Endothelial cell of umbilical vein (primary cell): ENCODE data around the gene ARFIP1. TPM values are rescaled to one million over a fixed set of nuclear protein-coding genes. Genes with fewer than 3 reads are reported as not detected.

ENCODE experiments used
- BruUV-seq: library from RNA; stranded (reverse); fragments of 400-500 nt; replicated peaks from 2 replicates; lab custom pipeline; 2021; lab: Mats Ljungman, UMichigan
- CTCF ChIA-PET: fragments of 300-600, 350-600 bp; sonication (Branson Sonifier 250); formaldehyde crosslinking; loops from one replicate; lab custom pipeline; 2021; ENCODE audit warnings: antibody characterized with exemption, inconsistent platforms; lab: Charles Lee
- POLR2A ChIA-PET: fragments of 300-600, 350-600 bp; sonication (Branson Sonifier 250); formaldehyde crosslinking; loops from one replicate; lab custom pipeline; 2021; ENCODE audit warnings: antibody characterized with exemption, inconsistent platforms; lab: Charles Lee
- DNase-seq: peaks from one replicate; pipeline ENCODE4 v3.0.0-alpha.2; 2011; ENCODE audit warnings: low read depth, low spot score
- FAIRE-seq: peaks from 2 replicates; lab custom pipeline; 2011; peaks lifted over from hg19 to GRCh38; lab: Jason Lieb, UNC
- H2AFZ ChIP-seq: 2 replicates; pipeline ENCODE4 v1.6.0; 2012; ENCODE audit warnings: low read depth, low read length, control low read depth, inconsistent platforms
- H3K27ac ChIP-seq: 2 replicates; pipeline ENCODE4 v1.5.1; 2011; ENCODE audit warnings: low read depth, mild to moderate bottlenecking, control low read depth, low read length, moderate library complexity; ENCODE audit not compliant: insufficient read depth
- H3K27me3 ChIP-seq, 2 experiments: 2 replicates each; pipeline versions ENCODE4 v1.6.0 to v1.6.1; 2011; ENCODE audit warnings: low read length in 2 of 2, mixed read lengths in 1 of 2; ENCODE audit not compliant: control insufficient read depth in 2 of 2, insufficient read depth in 2 of 2
- H3K36me3 ChIP-seq, 2 experiments: 2 replicates in 1 of 2; 3 replicates in 1 of 2; pipeline ENCODE4 v1.5.1; 2011; ENCODE audit warnings: low read length in 2 of 2, mild to moderate bottlenecking in 1 of 2, moderate library complexity in 1 of 2; ENCODE audit not compliant: control insufficient read depth in 2 of 2, insufficient read depth in 2 of 2; ENCODE audit errors: extremely low read depth in 1 of 2
- H3K4me1 ChIP-seq: 3 replicates; pipeline ENCODE4 v1.5.1; 2011; ENCODE audit warnings: mild to moderate bottlenecking, low read length; ENCODE audit not compliant: control insufficient read depth, insufficient read depth; ENCODE audit errors: extremely low read depth
- H3K4me2 ChIP-seq: 2 replicates; pipeline ENCODE4 v1.6.1; 2011; ENCODE audit warnings: low read length, control low read depth, mixed read lengths; ENCODE audit not compliant: insufficient read depth
- H3K4me3 ChIP-seq, 3 experiments: fragments of 200-600 bp in 1 of 3; sonication (generic), shearing (Covaris generic) in 1 of 3; replicated peaks in 1 of 3; 2 replicates each; pipeline ENCODE4 v1.5.1; 2011 to 2016; ENCODE audit warnings: control low read depth in 3 of 3, low read length in 3 of 3, mild to moderate bottlenecking in 2 of 3, inconsistent platforms in 1 of 3, low read depth in 1 of 3, moderate library complexity in 1 of 3; ENCODE audit not compliant: insufficient read depth in 1 of 3
- H3K79me2 ChIP-seq: 2 replicates; pipeline ENCODE4 v1.6.0; 2012; ENCODE audit warnings: low read length, inconsistent platforms; ENCODE audit not compliant: control insufficient read depth, insufficient read depth
- H3K9ac ChIP-seq: replicated peaks from 2 replicates; pipeline ENCODE3; 2011; ENCODE audit warnings: low read length, control low read depth; ENCODE audit not compliant: insufficient read depth; ENCODE audit errors: extremely low read depth
- H3K9me1 ChIP-seq: replicated peaks from 3 replicates; pipeline ENCODE4 v1.6.0; 2011; ENCODE audit warnings: mild to moderate bottlenecking, low read length; ENCODE audit not compliant: control insufficient read depth, insufficient read depth; ENCODE audit errors: extremely low read depth
- H3K9me3 ChIP-seq: replicated peaks from 2 replicates; pipeline ENCODE4 v1.5.1; 2012; ENCODE audit warnings: low read length, inconsistent platforms; ENCODE audit not compliant: control insufficient read depth, insufficient read depth
- H4K20me1 ChIP-seq: replicated peaks from 2 replicates; pipeline ENCODE3; 2011; ENCODE audit warnings: mild to moderate bottlenecking, low read length; ENCODE audit not compliant: control insufficient read depth, insufficient read depth; ENCODE audit errors: extremely low read depth
- CTCF ChIP-seq, 2 donors: IDR thresholded peaks; 1 replicate in 1 of 2; 2 replicates in 1 of 2; pipeline ENCODE4 v1.5.1; 2011; ENCODE audit warnings: low read length in 2 of 2, mild to moderate bottlenecking in 2 of 2, moderate library complexity in 2 of 2, control low read depth in 1 of 2, inconsistent platforms in 1 of 2, low read depth in 1 of 2; ENCODE audit not compliant: insufficient read depth in 1 of 2; ENCODE audit errors: extremely low read depth in 1 of 2
- EZH2 ChIP-seq: IDR thresholded peaks from 2 replicates; pipeline ENCODE4 v1.6.1; 2012; ENCODE audit warnings: borderline replicate concordance, low read depth, mild to moderate bottlenecking, moderate library complexity, low read length, inconsistent platforms; ENCODE audit not compliant: severe bottlenecking
- FOS ChIP-seq: IDR thresholded peaks from 2 replicates; pipeline ENCODE4 v1.6.1; 2011; ENCODE audit warnings: mild to moderate bottlenecking, low read length, moderate library complexity, borderline replicate concordance; ENCODE audit not compliant: insufficient read depth
- GATA2 ChIP-seq: IDR thresholded peaks from 2 replicates; pipeline ENCODE4 v1.7.0; 2011; ENCODE audit warnings: low read depth, mild to moderate bottlenecking, moderate library complexity, mixed read lengths, low read length; ENCODE audit not compliant: insufficient read length, insufficient read depth
- JUN ChIP-seq: IDR thresholded peaks from 2 replicates; pipeline ENCODE4 v1.6.1; 2011; ENCODE audit warnings: borderline replicate concordance, low read depth; ENCODE audit not compliant: insufficient read length, insufficient read depth
- MAX ChIP-seq: IDR thresholded peaks from 2 replicates; pipeline ENCODE4 v1.6.1; 2011; ENCODE audit not compliant: insufficient read depth, insufficient read length
- MYC ChIP-seq: IDR thresholded peaks from one replicate; pipeline ENCODE4 v1.6.1; 2011; ENCODE audit warnings: mild to moderate bottlenecking, low read depth, low read length
- POLR2A ChIP-seq: IDR thresholded peaks from 2 replicates; pipeline ENCODE4 v1.6.1; 2012; ENCODE audit warnings: low read depth, mild to moderate bottlenecking, control low read depth, low read length
- POLR2AphosphoS5 ChIP-seq: IDR thresholded peaks from 2 replicates; pipeline ENCODE4 v1.6.1; 2012; ENCODE audit warnings: low read depth, mild to moderate bottlenecking, control low read depth, low read length, moderate library complexity; ENCODE audit not compliant: insufficient read depth
- dilution Hi-C: fragments of 300-500 bp; cut with MboI; formaldehyde crosslinking; loops from one replicate; pipeline ENCODE4 v1.15.0; 2019; ENCODE audit warnings: low sequenced_read_pairs; ENCODE audit not compliant: extremely low pct_ligation_motif_present
- intact Hi-C: fragments of 100-400 bp; cut with micrococcal nuclease; formaldehyde crosslinking; loops from one replicate; pipeline ENCODE4 v1.10.0; 2022
- polyA plus RNA-seq, 4 experiments: library from polyadenylated mRNA; depleted of rRNA in 3 of 4; stranded (reverse) in 3 of 4; unstranded in 1 of 4; fragments of >200 nt; gene quantifications; 2 replicates each; pipeline versions ENCODE4 v1.2.1 to v1.2.3, GENCODE V29; 2011 to 2012; ENCODE audit warnings: missing spikeins in 1 of 4
- total RNA-seq: library from RNA; stranded (reverse); gene quantifications from 2 replicates; pipeline ENCODE4 v1.2.3, GENCODE V29; 2021

Gene ARFIP1
- total and polyA plus RNA-seq, 2 donors (not counting 3 experiments of a cell fraction or from before 2014, with no cell fraction given): 10.0 to 24.2 TPM

GRCh38 chr4:152951348-152951747, 171.6 kb downstream of the ARFIP1 start:
- dilution Hi-C loops: no loop called here
- no peaks in the 10 kb centered on the region for H3K79me2 ChIP-seq
- intact Hi-C loops: no loop called here
- H2AFZ ChIP-seq: no peak overlapping the region
- ChIA-PET POLR2A (no interaction called here), CTCF (no interaction called here)
- no TSS peak for BruUV-seq
- H3K27me3 ChIP-seq: peaks cover 3 to 18% of the 10 kb centered on the region in 2 experiments
- no peaks in the 10 kb centered on the region for H3K4me1 ChIP-seq
- H4K20me1 ChIP-seq: no peaks in the 10 kb centered on the region
- FAIRE-seq (no peak), DNase-seq (peak; percentile 18)
- no peaks in the 10 kb centered on the region for H3K9me3 ChIP-seq
- no peak overlapping the region for H3K9ac ChIP-seq
- no peak overlapping the region for H3K4me2 ChIP-seq
- H3K27ac ChIP-seq: no peak overlapping the region
- TF ChIP-seq CTCF (IDR thresholded peaks at IDR 0.05; ENCODE audit: extremely low read depth in 1 of 2, insufficient read depth in 1 of 2, low read depth in 1 of 2, low read length in 2 of 2) (no peak), FOS (no peak), POLR2A (no peak), EZH2 (no peak), JUN (no peak), MAX (no peak), MYC (no peak), POLR2AphosphoS5 (no peak), GATA2 (no peak)
- H3K9me1 ChIP-seq: no peaks in the 10 kb centered on the region
- no peaks in the 10 kb centered on the region for H3K36me3 ChIP-seq
- H3K4me3 ChIP-seq: no peak overlapping the region
